Skeletal muscle satellite cell (primary cell): ENCODE data around the gene YAP1. TPM values are rescaled to one million over a fixed set of nuclear protein-coding genes. Genes with fewer than 3 reads are reported as not detected.

Source experiments
- H3K27me3 ChIP-seq: 2 replicates; pipeline ENCODE4 v1.7.0; 2013; ENCODE audit warnings: low read length; ENCODE audit not compliant: control insufficient read depth, insufficient read depth
- H3K36me3 ChIP-seq: 2 replicates; pipeline ENCODE4 v1.7.0; 2013; ENCODE audit warnings: mild to moderate bottlenecking, control low read depth, low read length; ENCODE audit not compliant: insufficient read depth
- H3K4me1 ChIP-seq: 2 replicates; pipeline ENCODE4 v1.7.0; 2013; ENCODE audit warnings: low read length; ENCODE audit not compliant: control insufficient read depth, insufficient read depth
- H3K4me2 ChIP-seq: 2 replicates; pipeline ENCODE4 v1.7.0; 2013; ENCODE audit warnings: mild to moderate bottlenecking, low read length
- H3K4me3 ChIP-seq: 2 replicates; pipeline ENCODE4 v1.7.0; 2013; ENCODE audit warnings: low read length
- H3K9ac ChIP-seq: 2 replicates; pipeline ENCODE4 v1.7.0; 2013; ENCODE audit warnings: mild to moderate bottlenecking, low read depth, low read length, moderate library complexity
- H3K9me3 ChIP-seq: replicated peaks from 2 replicates; pipeline ENCODE4 v1.7.0; 2013; ENCODE audit warnings: mild to moderate bottlenecking, control low read depth, low read length
- total RNA-seq: library from RNA; depleted of rRNA; stranded (reverse); fragments of >200 nt; gene quantifications from 2 replicates; pipeline ENCODE4 v1.2.3, GENCODE V29; 2012; rRNA removed

Gene YAP1
- total RNA-seq: 85.9 and 116 TPM in 2 replicates

DNA sequence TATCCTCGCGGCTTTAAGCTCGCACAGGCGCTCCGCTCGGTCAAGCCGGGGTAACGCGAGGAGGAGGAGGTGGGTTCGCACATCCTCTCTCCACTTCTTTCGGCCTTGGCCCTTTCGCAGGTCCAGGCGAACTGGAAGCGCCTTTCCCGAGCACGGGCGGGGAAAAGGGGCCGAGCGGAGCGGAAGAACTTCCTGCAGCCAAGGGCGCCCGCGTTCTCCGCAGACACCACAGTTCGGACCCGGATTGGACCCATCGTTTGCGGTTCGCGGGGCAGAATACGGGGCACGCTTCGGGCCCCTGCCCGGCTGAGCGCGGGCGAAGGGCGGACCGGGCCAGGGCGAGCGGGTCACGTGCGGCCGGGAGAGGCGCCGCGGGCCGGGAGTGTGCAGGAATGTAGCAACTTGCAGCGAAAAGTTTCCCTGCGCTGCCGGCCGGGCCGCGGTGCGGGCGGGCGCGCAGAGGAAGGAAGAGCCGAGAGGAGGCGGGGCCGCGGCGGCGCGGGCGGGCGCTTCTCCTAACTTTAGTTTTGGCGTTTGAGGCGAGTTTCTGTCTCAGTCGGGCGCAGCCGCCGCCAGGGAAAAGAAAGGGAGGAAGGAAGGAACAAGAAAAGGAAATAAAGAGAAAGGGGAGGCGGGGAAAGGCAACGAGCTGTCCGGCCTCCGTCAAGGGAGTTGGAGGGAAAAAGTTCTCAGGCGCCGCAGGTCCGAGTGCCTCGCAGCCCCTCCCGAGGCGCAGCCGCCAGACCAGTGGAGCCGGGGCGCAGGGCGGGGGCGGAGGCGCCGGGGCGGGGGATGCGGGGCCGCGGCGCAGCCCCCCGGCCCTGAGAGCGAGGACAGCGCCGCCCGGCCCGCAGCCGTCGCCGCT lies at the start of gene YAP1:
Gene YAP1, plus strand, starts transcription at position 552 of the 865 bp plus-strand sequence. CDS start 402 bp downstream, outside the sequence.
- peaks cover 8% of the 10 kb centered on the region for H3K36me3 ChIP-seq
- peak within 1 kb of the TSS; percentile 78 for H3K4me2 ChIP-seq
- peak within 1 kb of the TSS; percentile 92 for H3K9ac ChIP-seq
- H3K4me3 ChIP-seq: peak within 1 kb of the TSS; percentile 77
- H3K27me3 ChIP-seq: no peaks in the 10 kb centered on the region
- no peaks in the 10 kb centered on the region for H3K9me3 ChIP-seq
- H3K4me1 ChIP-seq: peaks cover 28% of the 10 kb centered on the region

- H3K27me3 ChIP-seq: no peaks in the 10 kb centered on the region
- H3K9ac ChIP-seq: no peak overlapping the region
- H3K9me3 ChIP-seq: no peaks in the 10 kb centered on the region
- H3K4me3 ChIP-seq: no peak overlapping the region
- H3K4me1 ChIP-seq: no peaks in the 10 kb centered on the region
- no peak overlapping the region for H3K4me2 ChIP-seq
- no peaks in the 10 kb centered on the region for H3K36me3 ChIP-seq
These were observed 49.0 kb upstream of the YAP1 start for GRCh38 chr11:102061276-102061675.

- Histone ChIP-seq H3K4me2 (no peak overlapping the region), H3K4me1 (no peaks in the 10 kb centered on the region), H3K27me3 (no peaks in the 10 kb centered on the region), H3K9me3 (no peaks in the 10 kb centered on the region), H3K36me3 (no peaks in the 10 kb centered on the region), H3K9ac (no peak overlapping the region), H3K4me3 (no peak overlapping the region)
These were observed 48.1 kb upstream of the YAP1 start for GRCh38 chr11:102062106-102062505.

DNA sequence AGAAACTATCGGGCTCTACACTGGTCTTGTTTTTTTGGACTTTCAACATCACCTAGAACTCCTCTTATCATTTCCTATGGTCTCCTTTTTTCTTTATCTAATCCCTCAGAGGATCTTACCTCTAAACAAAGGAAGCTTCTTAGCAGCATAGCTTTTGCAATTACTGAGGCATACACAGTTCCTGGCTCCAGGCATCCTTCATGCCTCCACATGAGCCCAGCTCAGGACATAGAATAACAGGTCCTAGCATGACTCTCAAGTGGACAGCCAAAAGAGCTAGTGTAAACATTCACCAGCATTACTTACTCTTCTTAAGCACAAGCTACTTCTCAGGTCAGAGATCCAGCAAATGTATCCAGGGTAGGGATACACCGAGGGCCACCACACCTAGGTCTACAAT lies 45.9 kb upstream of the YAP1 start:
- no peaks in the 10 kb centered on the region for H3K27me3 ChIP-seq

DNA sequence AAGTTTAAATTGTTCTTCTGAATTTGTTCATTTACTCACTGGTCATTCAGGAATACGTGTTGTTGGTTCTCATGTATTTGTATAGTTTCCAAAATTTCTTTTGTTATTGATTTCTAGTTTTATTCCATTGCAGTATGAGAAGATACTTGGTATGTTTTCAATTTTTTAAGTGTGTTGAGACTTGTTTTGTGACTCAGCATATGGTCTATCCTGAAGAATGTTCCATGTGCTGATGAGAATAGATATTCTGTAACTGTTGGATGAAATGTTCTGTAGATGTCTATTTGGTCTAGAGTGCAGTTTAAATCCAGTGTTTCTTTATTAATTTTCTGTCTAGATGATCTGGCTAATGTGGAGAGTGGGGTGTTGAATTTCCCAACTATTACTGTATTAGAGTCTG lies 39.5 kb upstream of the YAP1 start:
- no peaks in the 10 kb centered on the region for H3K4me1 ChIP-seq
- H3K9ac ChIP-seq: no peak overlapping the region
- H3K4me3 ChIP-seq: no peak overlapping the region
- no peaks in the 10 kb centered on the region for H3K27me3 ChIP-seq
- H3K4me2 ChIP-seq: no peak overlapping the region
- H3K9me3 ChIP-seq: no peaks in the 10 kb centered on the region
- no peaks in the 10 kb centered on the region for H3K36me3 ChIP-seq

More for the DNA sequence above, 45.9 kb upstream of the YAP1 start:
- H3K9me3 ChIP-seq: no peaks in the 10 kb centered on the region
- no peaks in the 10 kb centered on the region for H3K4me1 ChIP-seq
- no peaks in the 10 kb centered on the region for H3K36me3 ChIP-seq
- H3K9ac ChIP-seq: no peak overlapping the region
- H3K4me3 ChIP-seq: no peak overlapping the region
- no peak overlapping the region for H3K4me2 ChIP-seq

DNA sequence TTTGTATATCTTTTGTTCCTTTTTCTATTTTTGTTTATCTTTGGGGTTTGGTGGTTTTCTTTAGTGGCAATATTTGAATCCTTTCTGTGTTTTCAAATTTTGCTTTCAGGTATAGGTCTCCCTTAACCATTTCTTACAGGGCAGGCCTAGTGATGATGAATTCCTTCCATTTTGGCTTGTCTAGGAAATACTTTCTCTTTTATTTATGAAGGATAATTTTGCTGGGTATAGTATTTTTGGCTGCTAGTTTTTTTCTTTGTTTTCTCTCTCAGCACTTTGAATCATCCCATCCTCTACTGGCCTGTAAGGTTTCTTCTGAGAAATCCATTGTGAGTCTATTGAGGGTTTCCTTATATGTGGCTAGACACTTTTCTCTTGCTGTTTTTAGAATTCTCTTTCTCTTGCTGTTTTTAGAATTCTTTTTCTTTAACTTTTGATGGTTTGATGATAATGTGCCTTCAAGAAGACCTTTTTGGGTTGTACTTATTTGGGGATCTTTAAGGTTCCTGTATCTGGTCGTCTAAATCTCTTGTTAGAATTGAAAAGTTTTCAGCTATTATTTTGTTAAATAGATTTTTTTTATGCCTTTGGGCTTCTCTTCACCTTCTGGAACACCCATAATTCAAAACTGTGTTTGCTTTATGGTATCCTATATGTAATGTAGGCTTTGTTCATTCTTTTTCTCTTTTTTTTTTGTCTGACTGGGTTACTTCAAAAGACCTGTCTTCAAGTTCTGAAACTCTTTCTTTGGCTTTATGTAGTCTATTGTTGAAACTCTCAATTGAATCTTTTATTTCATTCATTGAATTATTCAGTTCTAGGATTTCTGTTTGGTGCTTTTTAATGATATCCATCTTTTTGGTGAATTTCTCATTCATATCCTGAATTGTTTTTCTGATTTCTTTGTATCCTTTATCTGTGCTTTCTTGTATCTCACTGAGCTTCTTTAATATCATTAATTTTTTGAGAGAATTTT lies 38.5 kb upstream of the YAP1 start:
- Histone ChIP-seq H3K4me1 (no peaks in the 10 kb centered on the region), H3K27me3 (no peaks in the 10 kb centered on the region), H3K36me3 (no peaks in the 10 kb centered on the region), H3K9ac (no peak overlapping the region), H3K4me3 (no peak overlapping the region), H3K9me3 (no peaks in the 10 kb centered on the region), H3K4me2 (no peak overlapping the region)

DNA sequence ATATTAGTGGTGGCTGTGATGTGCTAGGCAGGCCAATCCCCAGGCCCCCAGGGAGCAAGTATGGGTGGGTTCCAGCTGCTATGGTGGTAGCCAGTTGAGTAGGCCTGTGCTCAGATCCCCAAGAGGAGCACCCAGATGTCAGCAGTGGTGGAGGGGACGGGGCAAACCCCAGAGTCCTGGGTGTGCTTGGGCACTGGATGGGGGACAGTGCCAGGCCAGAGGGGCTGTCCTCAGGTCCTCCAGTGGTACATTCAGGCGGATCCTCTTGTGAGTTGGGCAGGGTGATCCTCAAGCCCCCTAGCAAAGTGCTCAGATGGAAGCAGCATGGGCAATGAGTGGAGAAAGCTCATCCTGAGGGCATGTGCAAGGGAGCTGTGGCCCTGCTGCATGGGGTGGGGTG lies 37.0 kb upstream of the YAP1 start:
- H3K9me3 ChIP-seq: no peaks in the 10 kb centered on the region
- H3K27me3 ChIP-seq: no peaks in the 10 kb centered on the region
- H3K4me2 ChIP-seq: no peak overlapping the region
- no peaks in the 10 kb centered on the region for H3K4me1 ChIP-seq
- no peak overlapping the region for H3K9ac ChIP-seq
- no peaks in the 10 kb centered on the region for H3K36me3 ChIP-seq
- no peak overlapping the region for H3K4me3 ChIP-seq

DNA sequence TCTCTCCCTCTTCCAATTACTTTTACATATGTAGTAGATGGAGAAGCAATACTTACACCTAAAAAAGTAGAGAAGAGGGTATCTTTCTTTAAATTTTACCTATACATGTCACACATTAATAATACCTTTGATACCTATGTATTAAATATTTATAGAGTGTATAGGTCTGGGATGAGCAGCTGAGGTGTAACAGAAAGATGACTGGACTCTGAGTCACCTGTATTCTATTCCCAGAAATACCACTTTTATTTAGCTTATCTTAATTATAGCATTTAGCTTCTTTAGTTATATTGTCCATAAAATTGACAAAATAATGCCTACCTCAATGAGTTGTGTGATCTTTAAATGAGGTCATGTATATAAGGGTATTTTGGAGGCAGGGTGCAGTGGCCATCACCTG lies 30.6 kb upstream of the YAP1 start:
- no peak overlapping the region for H3K9ac ChIP-seq
- no peak overlapping the region for H3K4me2 ChIP-seq
- no peak overlapping the region for H3K4me3 ChIP-seq
- H3K4me1 ChIP-seq: no peaks in the 10 kb centered on the region
- H3K9me3 ChIP-seq: no peaks in the 10 kb centered on the region
- no peaks in the 10 kb centered on the region for H3K36me3 ChIP-seq
- H3K27me3 ChIP-seq: no peaks in the 10 kb centered on the region

- Histone ChIP-seq H3K4me1 (no peaks in the 10 kb centered on the region), H3K36me3 (no peaks in the 10 kb centered on the region), H3K4me2 (no peak overlapping the region), H3K9me3 (no peaks in the 10 kb centered on the region), H3K9ac (no peak overlapping the region), H3K4me3 (no peak overlapping the region), H3K27me3 (no peaks in the 10 kb centered on the region)
These were observed 28.9 kb upstream of the YAP1 start for GRCh38 chr11:102081313-102081712.

- H3K36me3 ChIP-seq: no peaks in the 10 kb centered on the region
- no peaks in the 10 kb centered on the region for H3K27me3 ChIP-seq
- no peak overlapping the region for H3K4me3 ChIP-seq
- no peak overlapping the region for H3K9ac ChIP-seq
- H3K4me2 ChIP-seq: no peak overlapping the region
- H3K4me1 ChIP-seq: no peaks in the 10 kb centered on the region
- H3K9me3 ChIP-seq: no peaks in the 10 kb centered on the region
These were observed 24.2 kb upstream of the YAP1 start for GRCh38 chr11:102085864-102086551.

GRCh38 chr11:102097186-102097585 lies 13.1 kb upstream of the YAP1 start:
- H3K9me3 ChIP-seq: no peaks in the 10 kb centered on the region
- no peak overlapping the region for H3K9ac ChIP-seq
- no peak overlapping the region for H3K4me2 ChIP-seq
- no peaks in the 10 kb centered on the region for H3K27me3 ChIP-seq
- H3K4me1 ChIP-seq: no peaks in the 10 kb centered on the region
- H3K4me3 ChIP-seq: no peak overlapping the region
- H3K36me3 ChIP-seq: no peaks in the 10 kb centered on the region
